GM19452 (cell line): ENCODE data around the gene GP9.
"Not testable (repeated sequence)": the region's sequence is repeated elsewhere in the genome, so short reads cannot be mapped to it uniquely, and the experiment has no call there.

ENCODE experiments used
- ATAC-seq: cut with Tn5 transposase; IDR thresholded peaks from one replicate; pipeline ENCODE4 v1.9.1; 2021; ENCODE audit not compliant: unreplicated experiment

GP9 gene

DNA sequence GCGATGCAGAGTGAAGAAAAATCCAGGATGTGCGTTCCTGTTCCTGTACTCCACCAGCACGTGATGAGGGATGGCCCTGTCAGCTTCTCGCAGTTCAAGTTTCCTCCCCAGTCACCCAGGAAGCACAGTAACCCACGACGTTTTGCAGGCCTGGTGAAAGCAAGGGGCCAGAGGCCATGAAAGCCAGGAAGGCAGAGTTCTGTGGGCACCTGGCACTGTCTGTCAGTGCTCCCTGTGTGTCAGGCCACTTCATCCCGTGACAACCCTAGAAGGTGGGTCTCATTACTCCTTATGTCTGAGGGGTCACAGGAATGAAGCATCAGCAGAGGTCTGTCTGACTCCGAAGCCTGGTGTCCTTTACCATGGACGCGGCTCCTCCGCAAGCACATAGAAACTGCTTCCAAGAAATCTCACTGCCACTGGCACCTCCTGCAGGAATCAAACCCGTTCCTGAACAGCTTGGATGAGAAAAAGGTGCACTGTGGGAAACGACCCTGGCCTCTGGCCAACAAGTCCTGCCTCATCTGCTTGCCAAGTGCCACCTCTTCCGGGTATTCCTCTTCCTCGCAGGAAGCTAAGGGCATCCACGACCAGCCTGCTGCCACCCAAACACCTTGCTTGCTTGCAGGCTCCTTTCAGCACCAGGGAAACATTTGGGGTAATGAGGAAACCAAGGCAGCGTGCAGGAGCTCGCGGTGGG is 46.4 kb downstream of the GP9 start:
- no peak for ATAC-seq

DNA sequence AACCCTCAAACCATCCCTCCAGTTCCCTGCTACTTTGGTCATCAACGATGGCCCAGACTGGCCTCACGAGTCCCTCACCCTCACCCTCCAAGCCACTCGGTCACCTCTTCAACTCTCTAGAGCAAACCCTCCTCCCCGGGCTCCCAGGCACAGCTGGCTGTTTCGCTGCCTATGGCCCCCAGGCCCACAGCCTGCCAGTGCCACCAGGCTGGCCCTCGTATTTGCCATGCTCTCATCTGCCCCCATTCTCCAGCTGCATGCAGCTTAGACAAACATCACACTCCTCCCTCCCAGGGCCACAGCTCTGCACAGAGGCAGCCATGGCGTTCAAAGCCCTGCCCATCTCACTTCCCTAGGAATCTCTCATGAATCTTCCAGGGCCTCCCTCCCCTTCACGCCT is 47.2 kb downstream of the GP9 start:
- no peak for ATAC-seq

DNA sequence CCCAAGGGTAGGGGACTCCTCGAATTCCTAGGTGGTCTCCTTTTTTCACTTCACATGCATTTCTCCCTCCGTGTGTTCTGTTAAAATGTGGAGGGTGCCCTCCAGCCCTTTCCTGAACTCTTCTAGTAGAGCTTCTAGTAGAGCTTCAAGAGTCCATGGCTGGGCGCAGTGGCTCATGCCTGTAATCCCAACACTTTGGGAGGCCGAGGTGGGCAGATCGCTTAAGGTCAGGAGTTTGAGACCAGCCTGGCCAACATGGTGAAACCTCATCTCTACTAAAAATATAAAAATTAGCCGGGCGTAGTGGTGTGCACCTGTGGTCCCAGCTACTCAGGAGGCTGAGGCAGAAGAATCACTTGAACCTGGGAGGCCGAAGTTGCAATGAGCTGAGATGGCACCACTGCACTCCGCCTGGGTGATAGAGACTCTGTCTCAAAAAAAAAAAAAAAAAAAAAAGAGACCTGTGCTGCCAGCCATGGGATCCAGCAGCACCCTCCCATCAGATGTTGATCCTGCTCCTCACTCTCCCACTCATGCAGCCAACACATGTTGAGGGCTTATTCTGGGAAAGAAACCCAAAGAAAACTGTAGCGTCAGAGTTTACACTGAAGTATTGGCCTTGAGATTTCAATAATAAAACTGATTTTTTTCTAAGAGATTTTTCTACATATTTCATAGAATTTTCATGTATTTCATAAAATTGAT is 50.6 kb downstream of the GP9 start:
- not testable (repeated sequence) for ATAC-seq
